K562 (cell line): Measurements from ENCODE around the gene CDYL. TPM values are rescaled to one million over a fixed set of nuclear protein-coding genes. Genes with fewer than 3 reads are reported as not detected.

Experiments
- FOSL1 ChIP-seq: fragments of 200-800 bp; sonication (Bioruptor generic); conservative IDR thresholded peaks from 2 replicates; pipeline ENCODE4 v1.6.1; 2016; ENCODE audit warnings: missing genetic modification characterization, missing compliant biosample characterization
- HNRNPLL ChIP-seq: fragments of 200-400 bp; formaldehyde crosslinking; IDR thresholded peaks from 2 replicates; pipeline ENCODE4 v1.6.1; 2017; ENCODE audit warnings: low read length, low read depth, mild to moderate bottlenecking; ENCODE audit not compliant: poor library complexity, severe bottlenecking
- IFI16 ChIP-seq: fragments of 250-450 bp; sonication (Bioruptor Pico); IDR thresholded peaks from 2 replicates; pipeline ENCODE4 v2.1.2; 2022; ENCODE audit warnings: mild to moderate bottlenecking, inconsistent platforms
- KDM5B ChIP-seq: fragments of 200-600 bp; sonication (generic); IDR thresholded peaks from 2 replicates; pipeline ENCODE4 v1.6.1; 2012; ENCODE audit warnings: low read depth, mild to moderate bottlenecking, moderate library complexity, low read length, control low read depth, inconsistent platforms; ENCODE audit not compliant: insufficient replicate concordance
- MTA3 ChIP-seq: fragments of 450-650 bp; formaldehyde crosslinking; IDR thresholded peaks from 2 replicates; pipeline ENCODE4 v1.6.1; 2017; ENCODE audit warnings: mild to moderate bottlenecking, borderline replicate concordance
- MYNN ChIP-seq, 2 experiments: sonication (generic); formaldehyde crosslinking in 1 of 2; IDR thresholded peaks; 2 replicates each; pipeline versions ENCODE4 v1.5.0 to v1.6.1; 2016 to 2020; ENCODE audit warnings: antibody characterized with exemption in 1 of 2, missing genetic modification reagents in 1 of 2
- SMARCB1 ChIP-seq: IDR thresholded peaks from 2 replicates; pipeline ENCODE4 v1.6.1; 2011; ENCODE audit warnings: improper control_type of control experiment, low read depth; ENCODE audit not compliant: insufficient read length
- SRSF7 ChIP-seq: fragments of 200-400 bp; formaldehyde crosslinking; optimal IDR thresholded peaks from 2 replicates; pipeline ENCODE3; 2017; ENCODE audit warnings: mild to moderate bottlenecking, low read depth, low read length
- TARDBP ChIP-seq: fragments of 450-650 bp; IDR thresholded peaks from 2 replicates; pipeline ENCODE4 v1.6.1; 2016
- ZFX ChIP-seq: sonication (generic); formaldehyde crosslinking; IDR thresholded peaks from 2 replicates; pipeline ENCODE4 v1.8.0; 2022; ENCODE audit warnings: mild to moderate bottlenecking, missing genetic modification reagents, moderate library complexity
- polyA plus RNA-seq, 8 experiments: library from polyadenylated mRNA; depleted of rRNA in 4 of 8; stranded (reverse) in 5 of 8; unstranded in 3 of 8; fragments of >200 nt; fragmentation: Nextera tagmentation in 2 of 8; fragmentation: Illumina TruSeq in 1 of 8; extraction: Ambion mirVana in 2 of 8; extraction: Trizol in 1 of 8; gene quantifications; 2 replicates each; pipeline versions ENCODE4 v1.2.1 to v1.2.3, GENCODE V29; 2011 to 2014; ENCODE audit warnings: inconsistent platforms in 1 of 8, missing spikeins in 1 of 8
- total RNA-seq, 7 experiments: library from RNA; depleted of rRNA in 6 of 7; stranded (reverse); fragments of >200 nt in 6 of 7; fragmentation: Illumina TruSeq in 2 of 7; extraction: Trizol in 2 of 7; gene quantifications; 2 replicates each; pipeline versions ENCODE4 v1.2.1 to v1.2.3, GENCODE V29; 2011 to 2021; ENCODE audit warnings: low replicate concordance in 1 of 7
- TF ChIP-seq, protein P1 (sequence below): fragments of 450-650 bp; IDR thresholded peaks from 2 replicates; pipeline ENCODE4 v1.6.1; 2017; ENCODE audit warnings: antibody characterized with exemption
- TF ChIP-seq, protein P2 (sequence below): fragments of 450-650 bp; IDR thresholded peaks from 2 replicates; pipeline ENCODE4 v1.6.1; 2016; ENCODE audit warnings: low read depth, mild to moderate bottlenecking, moderate library complexity
- TF ChIP-seq, protein P3 (sequence below): fragments of 450-650 bp; IDR thresholded peaks from 2 replicates; pipeline ENCODE4 v1.6.1; 2016; ENCODE audit warnings: mild to moderate bottlenecking, moderate library complexity

The CDYL gene
- total and polyA plus RNA-seq, 9 of the 15 experiments (the other 6 are each of a cell fraction or from before 2014, with no cell fraction given) = 8.1 to 45.8 (median 40.8) TPM

DNA sequence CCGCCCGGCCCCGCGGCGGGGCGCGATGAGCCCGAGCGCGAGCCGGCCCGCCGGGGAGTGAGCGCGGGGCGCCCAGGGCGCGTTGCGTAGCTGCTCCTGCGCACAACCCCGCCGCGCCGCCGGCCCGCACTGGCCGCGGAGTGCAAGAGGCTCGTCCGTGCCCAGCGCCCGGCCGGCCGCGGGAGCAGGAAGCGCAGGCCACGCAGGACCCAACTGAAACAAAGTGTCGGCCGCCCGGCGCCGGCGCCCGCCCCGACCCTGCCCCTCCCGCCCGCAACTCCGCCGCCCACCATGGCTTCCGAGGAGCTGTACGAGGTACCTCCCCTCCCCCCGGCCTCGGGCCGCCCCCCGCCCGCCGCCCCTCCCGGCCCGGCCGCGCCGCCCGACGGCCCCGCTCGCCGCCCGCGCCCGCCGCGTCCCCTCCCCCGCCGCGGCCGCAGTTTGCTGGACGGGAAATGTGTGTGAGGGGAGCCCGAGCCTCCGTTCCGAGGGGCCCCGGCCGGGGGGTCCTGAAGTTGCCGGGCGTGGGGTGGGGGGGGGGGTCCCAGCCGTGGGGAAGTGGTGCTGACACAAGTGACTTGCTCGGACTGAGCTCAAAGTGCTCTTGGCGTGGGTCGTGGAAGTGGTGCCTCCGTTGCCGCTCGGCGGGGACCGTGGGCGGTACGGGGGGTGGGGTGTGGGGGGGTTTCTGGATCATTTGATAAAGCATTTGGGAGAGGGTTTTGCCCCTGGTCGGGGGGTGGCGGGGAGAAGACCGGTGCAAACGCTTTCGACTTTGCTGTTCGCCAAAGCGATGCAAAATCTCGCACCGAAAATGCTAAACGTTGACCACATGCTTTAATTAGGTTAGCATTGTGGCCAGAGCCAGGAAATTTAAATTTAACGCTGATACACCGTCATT is 539 bp downstream of the CDYL start (continued):
- TF ChIP-seq MTA3 = no peak
- TF ChIP-seq, protein P1, sequence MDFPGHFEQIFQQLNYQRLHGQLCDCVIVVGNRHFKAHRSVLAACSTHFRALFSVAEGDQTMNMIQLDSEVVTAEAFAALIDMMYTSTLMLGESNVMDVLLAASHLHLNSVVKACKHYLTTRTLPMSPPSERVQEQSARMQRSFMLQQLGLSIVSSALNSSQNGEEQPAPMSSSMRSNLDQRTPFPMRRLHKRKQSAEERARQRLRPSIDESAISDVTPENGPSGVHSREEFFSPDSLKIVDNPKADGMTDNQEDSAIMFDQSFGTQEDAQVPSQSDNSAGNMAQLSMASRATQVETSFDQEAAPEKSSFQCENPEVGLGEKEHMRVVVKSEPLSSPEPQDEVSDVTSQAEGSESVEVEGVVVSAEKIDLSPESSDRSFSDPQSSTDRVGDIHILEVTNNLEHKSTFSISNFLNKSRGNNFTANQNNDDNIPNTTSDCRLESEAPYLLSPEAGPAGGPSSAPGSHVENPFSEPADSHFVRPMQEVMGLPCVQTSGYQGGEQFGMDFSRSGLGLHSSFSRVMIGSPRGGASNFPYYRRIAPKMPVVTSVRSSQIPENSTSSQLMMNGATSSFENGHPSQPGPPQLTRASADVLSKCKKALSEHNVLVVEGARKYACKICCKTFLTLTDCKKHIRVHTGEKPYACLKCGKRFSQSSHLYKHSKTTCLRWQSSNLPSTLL = no peak
- TF ChIP-seq HNRNPLL = peak; percentile 56
- TF ChIP-seq ZFX (CRISPR knock-in tag) = peak; percentile 48; the same call in 1 of the 2 replicates
- TF ChIP-seq SMARCB1 = no peak
- TF ChIP-seq, protein P2, sequence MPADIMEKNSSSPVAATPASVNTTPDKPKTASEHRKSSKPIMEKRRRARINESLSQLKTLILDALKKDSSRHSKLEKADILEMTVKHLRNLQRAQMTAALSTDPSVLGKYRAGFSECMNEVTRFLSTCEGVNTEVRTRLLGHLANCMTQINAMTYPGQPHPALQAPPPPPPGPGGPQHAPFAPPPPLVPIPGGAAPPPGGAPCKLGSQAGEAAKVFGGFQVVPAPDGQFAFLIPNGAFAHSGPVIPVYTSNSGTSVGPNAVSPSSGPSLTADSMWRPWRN = no peak
- no peak for TF ChIP-seq IFI16 (CRISPR knock-in tag)
- TF ChIP-seq, protein P3, sequence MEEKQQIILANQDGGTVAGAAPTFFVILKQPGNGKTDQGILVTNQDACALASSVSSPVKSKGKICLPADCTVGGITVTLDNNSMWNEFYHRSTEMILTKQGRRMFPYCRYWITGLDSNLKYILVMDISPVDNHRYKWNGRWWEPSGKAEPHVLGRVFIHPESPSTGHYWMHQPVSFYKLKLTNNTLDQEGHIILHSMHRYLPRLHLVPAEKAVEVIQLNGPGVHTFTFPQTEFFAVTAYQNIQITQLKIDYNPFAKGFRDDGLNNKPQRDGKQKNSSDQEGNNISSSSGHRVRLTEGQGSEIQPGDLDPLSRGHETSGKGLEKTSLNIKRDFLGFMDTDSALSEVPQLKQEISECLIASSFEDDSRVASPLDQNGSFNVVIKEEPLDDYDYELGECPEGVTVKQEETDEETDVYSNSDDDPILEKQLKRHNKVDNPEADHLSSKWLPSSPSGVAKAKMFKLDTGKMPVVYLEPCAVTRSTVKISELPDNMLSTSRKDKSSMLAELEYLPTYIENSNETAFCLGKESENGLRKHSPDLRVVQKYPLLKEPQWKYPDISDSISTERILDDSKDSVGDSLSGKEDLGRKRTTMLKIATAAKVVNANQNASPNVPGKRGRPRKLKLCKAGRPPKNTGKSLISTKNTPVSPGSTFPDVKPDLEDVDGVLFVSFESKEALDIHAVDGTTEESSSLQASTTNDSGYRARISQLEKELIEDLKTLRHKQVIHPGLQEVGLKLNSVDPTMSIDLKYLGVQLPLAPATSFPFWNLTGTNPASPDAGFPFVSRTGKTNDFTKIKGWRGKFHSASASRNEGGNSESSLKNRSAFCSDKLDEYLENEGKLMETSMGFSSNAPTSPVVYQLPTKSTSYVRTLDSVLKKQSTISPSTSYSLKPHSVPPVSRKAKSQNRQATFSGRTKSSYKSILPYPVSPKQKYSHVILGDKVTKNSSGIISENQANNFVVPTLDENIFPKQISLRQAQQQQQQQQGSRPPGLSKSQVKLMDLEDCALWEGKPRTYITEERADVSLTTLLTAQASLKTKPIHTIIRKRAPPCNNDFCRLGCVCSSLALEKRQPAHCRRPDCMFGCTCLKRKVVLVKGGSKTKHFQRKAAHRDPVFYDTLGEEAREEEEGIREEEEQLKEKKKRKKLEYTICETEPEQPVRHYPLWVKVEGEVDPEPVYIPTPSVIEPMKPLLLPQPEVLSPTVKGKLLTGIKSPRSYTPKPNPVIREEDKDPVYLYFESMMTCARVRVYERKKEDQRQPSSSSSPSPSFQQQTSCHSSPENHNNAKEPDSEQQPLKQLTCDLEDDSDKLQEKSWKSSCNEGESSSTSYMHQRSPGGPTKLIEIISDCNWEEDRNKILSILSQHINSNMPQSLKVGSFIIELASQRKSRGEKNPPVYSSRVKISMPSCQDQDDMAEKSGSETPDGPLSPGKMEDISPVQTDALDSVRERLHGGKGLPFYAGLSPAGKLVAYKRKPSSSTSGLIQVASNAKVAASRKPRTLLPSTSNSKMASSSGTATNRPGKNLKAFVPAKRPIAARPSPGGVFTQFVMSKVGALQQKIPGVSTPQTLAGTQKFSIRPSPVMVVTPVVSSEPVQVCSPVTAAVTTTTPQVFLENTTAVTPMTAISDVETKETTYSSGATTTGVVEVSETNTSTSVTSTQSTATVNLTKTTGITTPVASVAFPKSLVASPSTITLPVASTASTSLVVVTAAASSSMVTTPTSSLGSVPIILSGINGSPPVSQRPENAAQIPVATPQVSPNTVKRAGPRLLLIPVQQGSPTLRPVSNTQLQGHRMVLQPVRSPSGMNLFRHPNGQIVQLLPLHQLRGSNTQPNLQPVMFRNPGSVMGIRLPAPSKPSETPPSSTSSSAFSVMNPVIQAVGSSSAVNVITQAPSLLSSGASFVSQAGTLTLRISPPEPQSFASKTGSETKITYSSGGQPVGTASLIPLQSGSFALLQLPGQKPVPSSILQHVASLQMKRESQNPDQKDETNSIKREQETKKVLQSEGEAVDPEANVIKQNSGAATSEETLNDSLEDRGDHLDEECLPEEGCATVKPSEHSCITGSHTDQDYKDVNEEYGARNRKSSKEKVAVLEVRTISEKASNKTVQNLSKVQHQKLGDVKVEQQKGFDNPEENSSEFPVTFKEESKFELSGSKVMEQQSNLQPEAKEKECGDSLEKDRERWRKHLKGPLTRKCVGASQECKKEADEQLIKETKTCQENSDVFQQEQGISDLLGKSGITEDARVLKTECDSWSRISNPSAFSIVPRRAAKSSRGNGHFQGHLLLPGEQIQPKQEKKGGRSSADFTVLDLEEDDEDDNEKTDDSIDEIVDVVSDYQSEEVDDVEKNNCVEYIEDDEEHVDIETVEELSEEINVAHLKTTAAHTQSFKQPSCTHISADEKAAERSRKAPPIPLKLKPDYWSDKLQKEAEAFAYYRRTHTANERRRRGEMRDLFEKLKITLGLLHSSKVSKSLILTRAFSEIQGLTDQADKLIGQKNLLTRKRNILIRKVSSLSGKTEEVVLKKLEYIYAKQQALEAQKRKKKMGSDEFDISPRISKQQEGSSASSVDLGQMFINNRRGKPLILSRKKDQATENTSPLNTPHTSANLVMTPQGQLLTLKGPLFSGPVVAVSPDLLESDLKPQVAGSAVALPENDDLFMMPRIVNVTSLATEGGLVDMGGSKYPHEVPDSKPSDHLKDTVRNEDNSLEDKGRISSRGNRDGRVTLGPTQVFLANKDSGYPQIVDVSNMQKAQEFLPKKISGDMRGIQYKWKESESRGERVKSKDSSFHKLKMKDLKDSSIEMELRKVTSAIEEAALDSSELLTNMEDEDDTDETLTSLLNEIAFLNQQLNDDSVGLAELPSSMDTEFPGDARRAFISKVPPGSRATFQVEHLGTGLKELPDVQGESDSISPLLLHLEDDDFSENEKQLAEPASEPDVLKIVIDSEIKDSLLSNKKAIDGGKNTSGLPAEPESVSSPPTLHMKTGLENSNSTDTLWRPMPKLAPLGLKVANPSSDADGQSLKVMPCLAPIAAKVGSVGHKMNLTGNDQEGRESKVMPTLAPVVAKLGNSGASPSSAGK = peak; percentile 63
- no peak for TF ChIP-seq TARDBP
- TF ChIP-seq MYNN (IDR thresholded peaks at IDR 0.05) = no peak
- TF ChIP-seq MYNN (CRISPR knock-in tag; IDR thresholded peaks at IDR 0.05) = no peak
- peak; percentile 40 for TF ChIP-seq FOSL1
- peak; percentile 39 for TF ChIP-seq KDM5B
- TF ChIP-seq SRSF7 = no peak
